ENCODE data around the gene C9orf152.
"Not testable (repeated sequence)": the region's sequence is repeated elsewhere in the genome, so short reads cannot be mapped to it uniquely, and the experiment has no call there.

Gene C9orf152

GRCh38 chr9:110208031-110208430 is at the start of gene C9orf152:
Gene C9orf152, minus strand, starts transcription at chr9:110208159. Its CDS starts 580 bp downstream, at chr9:110207579.
- DNase-seq: no peak

GRCh38 chr9:110257097-110257841 is 49.3 kb upstream of the C9orf152 start:
- no peak for DNase-seq

- DNase-seq: peak; percentile 72 to 85
Observed at GRCh38 chr9:110256380-110257096, 48.6 kb upstream of the C9orf152 start, which contains the start of gene TXN. Gene TXN, minus strand, starts transcription at chr9:110256507. Its CDS starts 72 bp downstream, at chr9:110256435.

- peak; percentile 50 to 66 for DNase-seq
Observed at GRCh38 chr9:110255463-110256379, 47.8 kb upstream of the C9orf152 start.

GRCh38 chr9:110255034-110255462 is 47.1 kb upstream of the C9orf152 start:
- DNase-seq: no peak

GRCh38 chr9:110254500-110254899 is 46.5 kb upstream of the C9orf152 start:
- DNase-seq: no peak

- no peak for DNase-seq
Observed at GRCh38 chr9:110252509-110253139, 44.7 kb upstream of the C9orf152 start.

GRCh38 chr9:110251770-110252169 is 43.8 kb upstream of the C9orf152 start:
- DNase-seq: not testable (repeated sequence)

- no peak for DNase-seq
Observed at GRCh38 chr9:110251212-110251611, 43.3 kb upstream of the C9orf152 start.

- no peak for DNase-seq
Observed at GRCh38 chr9:110249603-110250002, 41.6 kb upstream of the C9orf152 start.

GRCh38 chr9:110248361-110248760 is 40.4 kb upstream of the C9orf152 start:
- no peak for DNase-seq

- no peak for DNase-seq
Observed at GRCh38 chr9:110246214-110246613, 38.3 kb upstream of the C9orf152 start.

GRCh38 chr9:110244616-110245015 is 36.7 kb upstream of the C9orf152 start:
- DNase-seq: no peak

GRCh38 chr9:110241858-110242321 is 33.9 kb upstream of the C9orf152 start:
- no peak for DNase-seq

- no peak for DNase-seq
Observed at GRCh38 chr9:110241260-110241857, 33.4 kb upstream of the C9orf152 start.

GRCh38 chr9:110240198-110240597 is 32.2 kb upstream of the C9orf152 start:
- DNase-seq: no peak

- no peak for DNase-seq
Observed at GRCh38 chr9:110228321-110228720, 20.4 kb upstream of the C9orf152 start.

GRCh38 chr9:110224583-110224982 is 16.6 kb upstream of the C9orf152 start:
- no peak for DNase-seq

GRCh38 chr9:110220809-110221208 is 12.8 kb upstream of the C9orf152 start:
- no peak for DNase-seq

- DNase-seq: peak; percentile 20 to 46
Observed at GRCh38 chr9:110217656-110218099, 9.7 kb upstream of the C9orf152 start.

GRCh38 chr9:110214586-110215355 is 6.8 kb upstream of the C9orf152 start:
- DNase-seq: no peak

Measured in NCI-H2081 (cell line).